Mesendoderm (in vitro differentiated cells): ENCODE measurements around the gene MTCH1.
"Not testable (repeated sequence)": the region's sequence is repeated elsewhere in the genome, so short reads cannot be mapped to it uniquely, and the experiment has no call there.

Experiments
- DNase-seq: peaks from one replicate; pipeline ENCODE4 v3.0.0; 2013
- H2AK5ac ChIP-seq: 2 replicates; pipeline ENCODE4 v1.6.1; 2013; ENCODE audit warnings: low read length, inconsistent platforms
- H2BK120ac ChIP-seq: 2 replicates; pipeline ENCODE4 v1.6.1; 2013; ENCODE audit warnings: low read depth, mild to moderate bottlenecking, low read length, moderate library complexity, mixed read lengths
- H2BK15ac ChIP-seq: replicated peaks from 2 replicates; pipeline ENCODE4 v1.6.1; 2013; ENCODE audit warnings: low read depth, mild to moderate bottlenecking, moderate library complexity
- H2BK5ac ChIP-seq: 2 replicates; pipeline ENCODE4 v1.6.1; 2013; ENCODE audit warnings: low read length, inconsistent platforms
- H3K18ac ChIP-seq: 2 replicates; pipeline ENCODE4 v1.6.1; 2013; ENCODE audit warnings: mild to moderate bottlenecking, low read length, mixed read lengths
- H3K23ac ChIP-seq: one replicate; pipeline ENCODE4 v1.6.1; 2013; ENCODE audit warnings: low read length
- H3K27ac ChIP-seq: 2 replicates; pipeline ENCODE4 v1.5.1; 2013; ENCODE audit warnings: low read depth, mild to moderate bottlenecking, inconsistent platforms, low read length, moderate library complexity
- H3K27me3 ChIP-seq: 2 replicates; pipeline ENCODE4 v1.6.1; 2013; ENCODE audit warnings: low read length, control low read depth, mild to moderate bottlenecking, inconsistent platforms; ENCODE audit not compliant: insufficient read depth, poor library complexity
- H3K36me3 ChIP-seq: 2 replicates; pipeline ENCODE4 v1.6.1; 2013; ENCODE audit warnings: low read length, inconsistent platforms; ENCODE audit not compliant: control insufficient read depth, insufficient read depth
- H3K4ac ChIP-seq: one replicate; pipeline ENCODE4 v1.6.1; 2013; ENCODE audit warnings: low read depth, mild to moderate bottlenecking, low read length, moderate library complexity
- H3K4me1 ChIP-seq: 2 replicates; pipeline ENCODE4 v1.6.1; 2013; ENCODE audit warnings: low read depth, low read length, inconsistent platforms; ENCODE audit not compliant: control insufficient read depth
- H3K4me2 ChIP-seq: 2 replicates; pipeline ENCODE4 v1.6.1; 2013; ENCODE audit warnings: low read length
- H3K4me3 ChIP-seq: 2 replicates; pipeline ENCODE4 v1.5.1; 2013; ENCODE audit warnings: mild to moderate bottlenecking, low read length
- H3K56ac ChIP-seq: one replicate; pipeline ENCODE4 v1.6.1; 2013; ENCODE audit warnings: low read length
- H3K79me1 ChIP-seq: 2 replicates; pipeline ENCODE4 v1.6.1; 2013; ENCODE audit warnings: low read length, inconsistent platforms
- H3K79me2 ChIP-seq: 2 replicates; pipeline ENCODE4 v1.6.1; 2013; ENCODE audit warnings: mild to moderate bottlenecking, low read length; ENCODE audit not compliant: control insufficient read depth, insufficient read depth
- H3K9ac ChIP-seq: 2 replicates; pipeline ENCODE4 v1.6.1; 2013; ENCODE audit warnings: low read length, inconsistent platforms
- H4K5ac ChIP-seq: one replicate; pipeline ENCODE4 v1.6.1; 2013; ENCODE audit warnings: low read length
- H4K8ac ChIP-seq: one replicate; pipeline ENCODE4 v1.6.1; 2013; ENCODE audit warnings: low read depth, mild to moderate bottlenecking, control low read depth, low read length, moderate library complexity
- WGBS: extraction: QIAGEN DNeasy Blood & Tissue Kit; methylation state at CpG from one replicate; pipeline ENCODE4 v1.1.7; 2013; ENCODE audit warnings: low lambda C conversion rate, missing lambda C conversion rate; ENCODE audit not compliant: insufficient coverage; ENCODE audit errors: extremely low coverage; 5-methylcytosine and 5-hydroxymethylcytosine counted together

Gene MTCH1

DNA sequence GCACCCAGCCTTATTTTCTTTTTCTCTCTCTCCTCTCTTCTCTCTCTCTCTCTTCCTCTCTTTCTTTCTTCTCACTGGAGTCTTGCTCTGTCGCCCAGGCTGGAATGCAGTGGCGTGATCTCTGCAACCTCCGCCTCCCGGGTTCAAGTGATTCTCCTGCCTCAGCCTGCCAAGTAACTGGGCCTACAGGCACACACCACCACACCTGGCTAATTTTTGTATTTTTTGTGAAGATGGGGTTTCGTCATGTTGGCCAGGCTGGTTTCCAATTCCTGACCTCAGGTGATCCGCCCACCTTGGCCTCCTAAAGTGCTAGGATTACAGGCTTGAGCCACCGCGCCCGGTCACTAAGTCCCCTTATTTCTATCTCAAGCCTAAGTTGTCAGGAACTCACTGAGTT is 36.9 kb downstream of the MTCH1 start:
- H2BK5ac ChIP-seq, H2BK120ac ChIP-seq, H3K36me3 ChIP-seq, H3K27me3 ChIP-seq, H3K4me2 ChIP-seq, H4K5ac ChIP-seq, H3K4me1 ChIP-seq, DNase-seq, H2AK5ac ChIP-seq, H3K27ac ChIP-seq, H3K4me3 ChIP-seq, H3K23ac ChIP-seq, H3K56ac ChIP-seq, H2BK15ac ChIP-seq, H3K9ac ChIP-seq, H3K79me2 ChIP-seq, H4K8ac ChIP-seq, H3K18ac ChIP-seq, H3K79me1 ChIP-seq, H3K4ac ChIP-seq: not testable (repeated sequence)
- WGBS: no CpG with 5 or more reads among the region's 9 CpGs

DNA sequence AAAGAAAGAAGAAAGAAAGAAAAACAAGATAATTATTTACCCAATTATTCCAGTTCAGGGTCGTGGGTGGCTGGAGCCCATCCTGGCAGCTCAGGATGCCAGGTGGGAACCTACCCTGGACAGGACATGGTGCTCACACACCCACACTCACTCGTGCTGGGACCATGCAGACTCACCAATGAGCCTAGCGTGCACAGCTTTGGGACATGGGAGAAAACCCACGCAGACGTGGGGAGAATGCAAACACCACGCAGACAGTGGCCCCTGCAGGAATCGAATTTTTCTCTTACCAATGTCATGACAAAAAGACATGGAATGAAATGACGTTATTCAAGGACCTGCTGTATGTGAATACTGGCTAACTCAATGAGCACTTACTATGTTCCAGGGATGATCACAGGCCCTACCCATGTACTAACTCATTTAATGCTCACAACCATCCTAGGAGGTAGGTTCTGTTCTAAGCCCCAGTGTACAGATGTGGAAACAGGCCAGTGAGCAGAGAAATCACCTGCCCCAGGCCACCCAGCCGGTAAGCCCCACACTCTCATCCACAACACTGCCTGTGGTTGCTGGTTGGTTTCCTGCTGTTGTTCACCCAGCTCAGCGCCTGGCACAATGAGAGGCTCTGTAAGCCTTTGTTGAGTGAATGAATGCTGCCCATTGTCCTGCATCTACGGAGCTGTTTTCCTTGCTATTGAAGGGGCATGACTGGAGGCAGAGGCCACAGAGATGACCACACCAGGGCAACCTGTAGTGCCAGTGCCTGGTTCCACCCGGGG is 38.2 kb downstream of the MTCH1 start:
- WGBS: no CpG with 5 or more reads among the region's 12 CpGs

DNA sequence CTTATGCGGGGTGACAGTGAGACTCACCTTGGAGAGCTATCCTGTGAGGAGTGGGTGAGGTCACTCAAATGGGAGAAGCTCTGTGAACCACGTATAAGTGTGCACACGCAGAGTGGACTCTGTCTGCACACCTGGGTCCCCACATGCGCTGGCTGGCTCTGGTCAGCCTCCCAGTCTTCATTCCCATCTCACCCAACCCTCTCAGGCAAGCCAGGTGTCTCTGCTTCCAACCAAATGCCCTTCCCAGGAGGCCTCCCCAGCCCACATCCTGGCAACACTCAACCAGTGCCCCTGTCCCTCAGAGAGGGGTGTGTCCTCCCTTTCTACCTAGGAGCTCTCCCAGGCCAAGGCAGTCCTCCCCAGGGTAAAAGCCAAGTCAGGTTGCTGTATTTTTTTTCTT is 39.5 kb downstream of the MTCH1 start:
- no peaks in the 10 kb centered on the region for H3K79me1 ChIP-seq
- H3K4me1 ChIP-seq: no peaks in the 10 kb centered on the region
- WGBS: no CpG with 5 or more reads among the region's 4 CpGs
- H3K79me2 ChIP-seq: no peaks in the 10 kb centered on the region
- no peak overlapping the region for H3K9ac ChIP-seq
- no peak overlapping the region for H3K4me3 ChIP-seq
- H2BK15ac ChIP-seq: no peak overlapping the region
- H3K27ac ChIP-seq: no peak overlapping the region
- H4K5ac ChIP-seq: no peak overlapping the region
- H3K56ac ChIP-seq: no peak overlapping the region
- no peak overlapping the region for H3K23ac ChIP-seq
- no peak overlapping the region for H3K18ac ChIP-seq
- H3K4ac ChIP-seq: no peak overlapping the region
- no peak overlapping the region for H4K8ac ChIP-seq
- H3K36me3 ChIP-seq: no peaks in the 10 kb centered on the region
- H2BK120ac ChIP-seq: no peak overlapping the region
- H2AK5ac ChIP-seq: no peak overlapping the region
- H2BK5ac ChIP-seq: no peak overlapping the region
- H3K4me2 ChIP-seq: no peak overlapping the region
- DNase-seq: no peak
- no peaks in the 10 kb centered on the region for H3K27me3 ChIP-seq

More for the DNA sequence above, 38.2 kb downstream of the MTCH1 start:
- Histone ChIP-seq H2BK15ac (no peak overlapping the region), H3K79me2 (no peaks in the 10 kb centered on the region), H3K27ac (no peak overlapping the region), H3K27me3 (no peaks in the 10 kb centered on the region), H3K4me2 (no peak overlapping the region), H2AK5ac (no peak overlapping the region), H3K4me1 (no peaks in the 10 kb centered on the region), H3K79me1 (no peaks in the 10 kb centered on the region), H3K4me3 (no peak overlapping the region), H2BK5ac (no peak overlapping the region), H3K23ac (no peak overlapping the region), H4K8ac (no peak overlapping the region), H3K18ac (no peak overlapping the region), H4K5ac (no peak overlapping the region), H3K36me3 (no peaks in the 10 kb centered on the region), H3K9ac (no peak overlapping the region), H3K56ac (no peak overlapping the region), H3K4ac (no peak overlapping the region), H2BK120ac (no peak overlapping the region)
- DNase-seq: no peak

- no peak overlapping the region for H3K4ac ChIP-seq
- no peak overlapping the region for H3K23ac ChIP-seq
- no peak overlapping the region for H3K4me2 ChIP-seq
- H3K4me3 ChIP-seq: no peak overlapping the region
- no peaks in the 10 kb centered on the region for H3K36me3 ChIP-seq
- H3K56ac ChIP-seq: no peak overlapping the region
- H3K79me2 ChIP-seq: no peaks in the 10 kb centered on the region
- H3K9ac ChIP-seq: no peak overlapping the region
- no peaks in the 10 kb centered on the region for H3K27me3 ChIP-seq
- no CpG with 5 or more reads among the region's 4 CpGs for WGBS
- no peaks in the 10 kb centered on the region for H3K79me1 ChIP-seq
- no peak for DNase-seq
- no peak overlapping the region for H3K27ac ChIP-seq
- no peaks in the 10 kb centered on the region for H3K4me1 ChIP-seq
- no peak overlapping the region for H2BK120ac ChIP-seq
- H2AK5ac ChIP-seq: no peak overlapping the region
- H2BK5ac ChIP-seq: no peak overlapping the region
- no peak overlapping the region for H4K5ac ChIP-seq
- H3K18ac ChIP-seq: no peak overlapping the region
- no peak overlapping the region for H2BK15ac ChIP-seq
- no peak overlapping the region for H4K8ac ChIP-seq
Observed at GRCh38 chr6:36945301-36945700, 40.7 kb downstream of the MTCH1 start.

GRCh38 chr6:36944650-36945049 is 41.3 kb downstream of the MTCH1 start:
- no peak overlapping the region for H2BK5ac ChIP-seq

GRCh38 chr6:36942329-36942728 is 43.7 kb downstream of the MTCH1 start:
- not testable (repeated sequence) for H3K27ac ChIP-seq, H3K56ac ChIP-seq, H2BK120ac ChIP-seq, H3K27me3 ChIP-seq, H2BK5ac ChIP-seq, H3K79me2 ChIP-seq, H4K8ac ChIP-seq, H3K4me3 ChIP-seq, H3K4me1 ChIP-seq, H3K23ac ChIP-seq, H3K4me2 ChIP-seq, H3K4ac ChIP-seq, H3K79me1 ChIP-seq, H2AK5ac ChIP-seq, H4K5ac ChIP-seq, DNase-seq, H3K9ac ChIP-seq, H3K18ac ChIP-seq, H3K36me3 ChIP-seq, H2BK15ac ChIP-seq
- no CpG with 5 or more reads among the region's 2 CpGs for WGBS

More at GRCh38 chr6:36944650-36945049, 41.3 kb downstream of the MTCH1 start:
- no peak for DNase-seq
- H2BK15ac ChIP-seq: no peak overlapping the region
- H4K8ac ChIP-seq: no peak overlapping the region
- H4K5ac ChIP-seq: no peak overlapping the region
- H3K79me1 ChIP-seq: no peaks in the 10 kb centered on the region
- H3K56ac ChIP-seq: no peak overlapping the region
- no peaks in the 10 kb centered on the region for H3K4me1 ChIP-seq
- no peak overlapping the region for H3K4ac ChIP-seq
- no peak overlapping the region for H3K9ac ChIP-seq
- H2BK120ac ChIP-seq: no peak overlapping the region
- no peak overlapping the region for H3K4me3 ChIP-seq
- WGBS: no CpG with 5 or more reads among the region's 5 CpGs
- no peak overlapping the region for H3K18ac ChIP-seq
- H2AK5ac ChIP-seq: no peak overlapping the region
- H3K23ac ChIP-seq: no peak overlapping the region
- H3K36me3 ChIP-seq: no peaks in the 10 kb centered on the region
- no peak overlapping the region for H3K4me2 ChIP-seq
- no peaks in the 10 kb centered on the region for H3K27me3 ChIP-seq
- H3K79me2 ChIP-seq: no peaks in the 10 kb centered on the region
- H3K27ac ChIP-seq: no peak overlapping the region
